Activated CD4-positive, alpha-beta memory T cell treated with anti-CD3 and anti-CD28 coated beads for 36 hours (primary cell): ENCODE results near the gene TRIM32. TPM values are rescaled to one million over a fixed set of nuclear protein-coding genes. Genes with fewer than 3 reads are reported as not detected.

Experiments
- CTCF ChIA-PET: fragments of 350-600 bp; sonication (Branson Sonifier 250); formaldehyde crosslinking; loops from one replicate; lab custom pipeline; 2021; ENCODE audit warnings: antibody characterized with exemption, inconsistent platforms; lab: Charles Lee
- POLR2A ChIA-PET: fragments of 350-600 bp; sonication (Branson Sonifier 250); formaldehyde crosslinking; loops from one replicate; lab custom pipeline; 2021; ENCODE audit warnings: antibody characterized with exemption; lab: Charles Lee
- DNase-seq: peaks from one replicate; pipeline ENCODE4 v3.0.0-alpha.2; 2020
- H3K27ac Mint-ChIP-seq: one replicate; pipeline ENCODE4 v1.8.0; 2021; ENCODE audit warnings: mixed read lengths
- H3K27me3 Mint-ChIP-seq: one replicate; pipeline ENCODE4 v1.8.0; 2021; ENCODE audit warnings: mixed read lengths
- H3K36me3 Mint-ChIP-seq: one replicate; pipeline ENCODE4 v1.8.0; 2021; ENCODE audit warnings: mixed read lengths
- H3K4me1 Mint-ChIP-seq: one replicate; pipeline ENCODE4 v1.8.0; 2021; ENCODE audit warnings: low read depth, mixed read lengths
- H3K4me3 Mint-ChIP-seq: one replicate; pipeline ENCODE4 v1.8.0; 2021; ENCODE audit warnings: mild to moderate bottlenecking, mixed read lengths
- H3K9me3 Mint-ChIP-seq: one replicate; pipeline ENCODE4 v1.8.0; 2021; ENCODE audit warnings: mixed read lengths
- intact Hi-C: fragments of 100-400 bp; cut with micrococcal nuclease; formaldehyde crosslinking; loops from one replicate; pipeline ENCODE4 v1.15.1; 2023
- total RNA-seq, 2 experiments: library from RNA; stranded (reverse); gene quantifications; one replicate each; pipeline ENCODE4 v1.2.3, GENCODE V29; 2021

TRIM32 gene, protein sequence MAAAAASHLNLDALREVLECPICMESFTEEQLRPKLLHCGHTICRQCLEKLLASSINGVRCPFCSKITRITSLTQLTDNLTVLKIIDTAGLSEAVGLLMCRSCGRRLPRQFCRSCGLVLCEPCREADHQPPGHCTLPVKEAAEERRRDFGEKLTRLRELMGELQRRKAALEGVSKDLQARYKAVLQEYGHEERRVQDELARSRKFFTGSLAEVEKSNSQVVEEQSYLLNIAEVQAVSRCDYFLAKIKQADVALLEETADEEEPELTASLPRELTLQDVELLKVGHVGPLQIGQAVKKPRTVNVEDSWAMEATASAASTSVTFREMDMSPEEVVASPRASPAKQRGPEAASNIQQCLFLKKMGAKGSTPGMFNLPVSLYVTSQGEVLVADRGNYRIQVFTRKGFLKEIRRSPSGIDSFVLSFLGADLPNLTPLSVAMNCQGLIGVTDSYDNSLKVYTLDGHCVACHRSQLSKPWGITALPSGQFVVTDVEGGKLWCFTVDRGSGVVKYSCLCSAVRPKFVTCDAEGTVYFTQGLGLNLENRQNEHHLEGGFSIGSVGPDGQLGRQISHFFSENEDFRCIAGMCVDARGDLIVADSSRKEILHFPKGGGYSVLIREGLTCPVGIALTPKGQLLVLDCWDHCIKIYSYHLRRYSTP
- 10 to 100 TPM; 13.3 to 14.3 TPM for total RNA-seq

DNA sequence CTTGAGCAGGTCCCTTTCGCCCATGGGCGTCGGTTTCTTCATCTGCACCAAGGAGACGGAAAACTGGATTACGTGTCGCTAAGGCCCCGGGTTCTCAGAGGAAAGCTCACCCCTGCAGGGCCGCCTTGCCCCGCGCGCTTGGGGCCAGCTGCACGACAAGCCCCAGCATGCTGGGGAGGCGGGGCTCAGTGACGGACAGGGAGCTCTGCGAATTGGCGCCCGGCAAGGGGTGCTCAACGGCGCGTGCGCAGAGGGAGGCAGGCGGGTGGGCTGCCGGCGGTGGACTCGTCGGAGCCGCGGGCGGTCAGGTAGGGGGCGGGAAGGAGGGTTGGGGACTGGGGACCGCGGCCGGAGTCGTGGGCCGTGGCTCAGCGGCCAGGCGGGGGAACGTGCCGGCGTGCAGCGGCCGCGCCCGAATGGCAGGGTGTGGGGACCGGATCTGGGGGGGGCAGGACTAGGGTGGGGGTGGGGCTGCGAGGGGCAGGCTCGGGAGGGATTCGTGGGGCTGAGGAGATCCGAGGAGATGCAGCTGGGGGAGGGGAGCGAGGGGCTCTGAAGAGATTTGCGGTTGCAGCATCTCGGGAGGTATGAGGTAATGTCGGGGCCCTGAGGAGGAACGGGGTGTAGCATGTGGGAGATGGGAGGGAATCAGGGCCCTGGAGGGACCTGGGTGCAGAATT lies at the start of gene TRIM32:
Gene TRIM32, plus strand, starts transcription at position 232 of the 680 bp plus-strand sequence. CDS start 10,438 bp downstream, outside the sequence.
- CTCF ChIA-PET = no interaction called here
- Mint-ChIP-seq H3K4me1 (peaks cover 55% of the 10 kb centered on the region), H3K9me3 (peaks cover 15% of the 10 kb centered on the region), H3K27ac (peak within 1 kb of the TSS; percentile 77), H3K36me3 (peaks cover 5% of the 10 kb centered on the region), H3K4me3 (peak within 1 kb of the TSS; percentile 83), H3K27me3 (no peaks in the 10 kb centered on the region)
- peak; percentile 94 for DNase-seq
- POLR2A ChIA-PET = interaction anchor here (1.2 to 1.7 kb wide), 2 partner anchors 10 to 14 kb away, joined by 3 to 4 read pairs; no protein-coding TSS in a partner anchor
- intact Hi-C loops = loop anchor here (1.0 kb wide), 1 partner anchor 14 kb away; no protein-coding TSS in a partner anchor

DNA sequence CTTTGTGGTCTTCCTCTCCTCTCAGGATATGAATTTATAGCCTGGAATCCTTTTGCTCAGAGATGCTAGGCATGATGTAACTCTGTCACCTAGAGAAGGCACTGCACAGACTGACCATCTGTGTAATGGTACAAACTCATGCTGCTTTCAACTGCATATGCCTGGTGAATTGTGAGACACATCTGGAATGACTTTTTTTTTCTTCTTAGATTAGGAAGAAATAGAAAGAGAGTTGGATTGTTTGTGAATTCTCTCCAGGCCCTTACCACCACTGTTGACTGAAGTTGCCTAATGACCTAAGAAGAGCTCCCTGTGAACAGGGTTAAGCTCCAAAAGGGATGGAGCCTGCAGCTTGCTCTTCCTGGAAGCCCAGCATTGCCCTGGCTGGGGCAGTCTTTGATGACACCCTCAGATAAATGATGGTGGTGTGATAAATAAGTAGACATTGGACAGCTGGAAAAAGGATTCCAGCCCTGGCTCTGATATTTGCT lies 47.8 kb upstream of the TRIM32 start:
- no peak for DNase-seq
- H3K4me1 Mint-ChIP-seq = no peaks in the 10 kb centered on the region
- H3K36me3 Mint-ChIP-seq = no peaks in the 10 kb centered on the region
- no peaks in the 10 kb centered on the region for H3K9me3 Mint-ChIP-seq
- no peaks in the 10 kb centered on the region for H3K27me3 Mint-ChIP-seq
- POLR2A ChIA-PET = no interaction called here
- intact Hi-C loops = no loop called here
- no peak overlapping the region for H3K27ac Mint-ChIP-seq
- no peak overlapping the region for H3K4me3 Mint-ChIP-seq
- CTCF ChIA-PET = interaction anchor here (0.6 kb wide), 1 partner anchor 12 kb away, joined by 3 read pairs; no protein-coding TSS in a partner anchor

DNA sequence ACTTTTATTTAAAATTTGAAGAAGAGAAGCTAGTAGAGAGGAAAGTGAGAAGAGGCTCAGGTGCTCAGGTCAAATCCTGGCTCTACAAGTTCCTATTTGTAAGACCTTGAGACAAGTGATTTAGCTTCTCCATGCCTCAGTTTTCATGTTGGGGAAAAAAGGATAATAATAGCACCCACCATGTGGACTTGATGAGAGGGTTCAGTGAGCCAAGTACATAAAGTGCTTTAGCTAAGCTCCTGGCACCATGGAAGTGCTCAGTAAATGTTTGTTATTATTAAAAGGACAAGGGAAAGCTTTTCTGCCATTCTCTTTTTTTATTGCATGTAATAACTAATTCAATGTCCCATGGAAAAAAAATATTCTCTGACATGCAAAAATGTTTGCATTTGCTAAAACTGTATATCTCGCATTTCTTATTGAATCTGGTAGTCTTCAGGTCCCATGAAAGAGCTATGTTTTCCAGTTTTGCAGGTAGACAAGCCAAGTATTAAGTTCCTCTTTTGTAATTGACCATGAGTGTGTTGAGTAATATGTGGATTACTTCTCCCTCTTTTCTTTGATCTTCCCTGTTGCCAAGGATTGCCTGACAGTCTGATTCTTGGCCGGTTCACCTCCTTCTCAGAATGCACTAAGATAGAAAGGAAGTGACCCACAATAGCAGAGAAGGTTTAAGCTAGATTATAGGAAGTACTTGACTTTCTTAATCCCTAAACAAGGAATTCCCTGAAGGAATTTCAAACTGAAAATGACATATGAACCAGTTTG lies 45.6 kb upstream of the TRIM32 start:
- H3K9me3 Mint-ChIP-seq = no peaks in the 10 kb centered on the region
- CTCF ChIA-PET = no interaction called here

DNA sequence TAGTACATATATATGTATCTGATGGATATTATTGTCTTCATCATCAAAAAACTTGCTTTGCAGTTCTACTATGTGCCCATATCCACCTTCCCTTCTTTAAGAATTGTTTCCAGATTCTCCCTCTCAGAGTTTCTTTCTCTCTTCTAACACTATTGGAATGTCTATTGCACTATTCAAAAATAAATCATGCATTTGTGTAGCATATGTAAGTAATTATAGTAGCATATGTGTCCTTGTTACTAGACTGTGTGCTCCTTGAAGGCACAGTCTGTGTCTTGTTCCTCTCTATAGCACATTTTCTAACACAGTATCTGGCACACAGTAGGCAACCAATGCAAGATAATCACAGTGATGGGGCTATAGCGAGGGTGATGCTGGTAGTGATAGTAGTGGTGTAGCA lies 43.4 kb upstream of the TRIM32 start:
- POLR2A ChIA-PET = no interaction called here

More for the DNA sequence above, 45.6 kb upstream of the TRIM32 start:
- Mint-ChIP-seq H3K4me3 (no peak overlapping the region), H3K4me1 (no peaks in the 10 kb centered on the region), H3K36me3 (no peaks in the 10 kb centered on the region), H3K27me3 (no peaks in the 10 kb centered on the region), H3K27ac (no peak overlapping the region)
- DNase-seq = no peak
- POLR2A ChIA-PET = no interaction called here
- intact Hi-C loops = no loop called here

DNA sequence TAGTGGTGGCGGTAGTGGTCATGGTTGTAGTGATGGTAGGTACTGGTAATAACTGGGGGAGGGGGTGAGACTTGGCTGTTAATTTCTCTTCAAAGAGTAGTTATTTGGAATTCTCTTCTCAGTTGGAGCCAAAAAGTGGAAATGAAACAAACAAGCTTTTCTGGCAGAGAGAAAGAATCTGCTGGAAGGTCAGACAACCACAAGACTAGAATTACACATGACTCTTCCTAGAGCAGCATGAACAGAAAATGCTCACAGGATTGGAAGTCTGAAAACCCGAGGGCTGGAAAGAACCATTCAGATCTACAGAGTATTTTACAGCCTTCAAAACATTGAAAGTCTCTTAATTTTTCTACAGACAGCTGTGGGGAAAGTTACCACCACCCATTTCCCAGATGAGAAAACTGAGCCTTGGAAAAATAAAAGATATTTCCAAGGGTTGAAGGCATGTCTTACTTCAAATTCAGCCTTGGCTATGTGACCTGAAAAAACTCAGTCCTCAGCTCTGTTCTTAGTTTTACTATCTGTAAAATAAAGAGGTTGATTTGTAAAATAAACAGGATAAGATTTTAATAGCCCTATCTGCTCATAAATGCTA lies 42.9 kb upstream of the TRIM32 start:
- no peak for DNase-seq
- ChIA-PET POLR2A (no interaction called here), CTCF (no interaction called here)
- no peaks in the 10 kb centered on the region for H3K27me3 Mint-ChIP-seq
- H3K4me3 Mint-ChIP-seq = no peak overlapping the region
- H3K27ac Mint-ChIP-seq = no peak overlapping the region
- no peaks in the 10 kb centered on the region for H3K9me3 Mint-ChIP-seq
- peaks cover 3% of the 10 kb centered on the region for H3K36me3 Mint-ChIP-seq
- intact Hi-C loops = no loop called here
- H3K4me1 Mint-ChIP-seq = no peaks in the 10 kb centered on the region

More for the DNA sequence above, 43.4 kb upstream of the TRIM32 start:
- no peak for DNase-seq
- H3K4me1 Mint-ChIP-seq = no peaks in the 10 kb centered on the region
- no peak overlapping the region for H3K4me3 Mint-ChIP-seq
- intact Hi-C loops = no loop called here
- H3K27ac Mint-ChIP-seq = no peak overlapping the region
- peaks cover 3% of the 10 kb centered on the region for H3K36me3 Mint-ChIP-seq
- H3K27me3 Mint-ChIP-seq = no peaks in the 10 kb centered on the region
- H3K9me3 Mint-ChIP-seq = no peaks in the 10 kb centered on the region
- CTCF ChIA-PET = no interaction called here

DNA sequence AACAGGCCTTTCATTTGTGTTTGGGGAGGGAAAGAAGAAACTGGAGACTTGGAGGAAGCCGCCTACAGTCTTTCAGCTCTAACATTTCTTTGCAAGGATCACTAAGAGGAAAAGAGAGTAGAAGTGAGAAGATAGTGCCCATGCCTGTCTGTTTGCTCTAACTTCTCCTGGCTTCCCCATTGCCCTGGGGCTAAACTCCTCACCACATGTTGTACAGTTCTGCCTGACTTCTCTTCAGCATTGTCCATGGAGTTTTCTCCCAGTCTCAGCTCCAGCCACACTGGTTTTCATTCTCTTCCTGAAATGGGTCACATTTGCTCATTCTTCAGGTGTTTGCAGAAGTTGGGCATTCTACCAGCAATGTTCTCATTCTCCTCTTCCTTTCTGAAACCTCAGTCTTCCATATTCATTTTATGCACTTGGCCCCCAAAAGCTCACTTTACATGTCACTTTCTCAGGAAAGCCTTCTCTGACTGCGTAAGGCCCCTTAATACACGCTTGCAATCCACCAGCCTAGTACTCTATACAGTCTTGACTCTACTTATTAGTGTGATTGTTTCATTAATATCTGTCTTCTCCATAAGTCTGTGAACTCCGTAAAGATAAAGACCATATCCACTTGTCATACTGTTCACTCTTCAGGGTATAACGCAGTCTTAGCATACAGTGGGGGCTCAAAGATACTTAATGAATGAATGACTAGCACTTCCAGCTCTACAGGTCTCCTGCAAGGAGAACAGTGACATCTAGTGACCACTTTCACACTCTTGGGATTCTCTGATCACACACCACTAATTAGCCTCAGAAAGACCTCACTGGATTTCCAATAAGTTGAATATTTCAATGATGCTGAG lies 40.2 kb upstream of the TRIM32 start:
- Mint-ChIP-seq H3K27me3 (no peaks in the 10 kb centered on the region), H3K27ac (no peak overlapping the region), H3K36me3 (peaks cover 11% of the 10 kb centered on the region), H3K4me3 (no peak overlapping the region), H3K4me1 (no peaks in the 10 kb centered on the region), H3K9me3 (no peaks in the 10 kb centered on the region)
- intact Hi-C loops = loop anchor here (1.0 kb wide), 1 partner anchor 58 kb away; no protein-coding TSS in a partner anchor
- no peak for DNase-seq
- ChIA-PET CTCF (interaction anchor here (2.8 kb wide), 1 partner anchor 1053 kb away, joined by 7 read pairs; no protein-coding TSS in a partner anchor), POLR2A (no interaction called here)

DNA sequence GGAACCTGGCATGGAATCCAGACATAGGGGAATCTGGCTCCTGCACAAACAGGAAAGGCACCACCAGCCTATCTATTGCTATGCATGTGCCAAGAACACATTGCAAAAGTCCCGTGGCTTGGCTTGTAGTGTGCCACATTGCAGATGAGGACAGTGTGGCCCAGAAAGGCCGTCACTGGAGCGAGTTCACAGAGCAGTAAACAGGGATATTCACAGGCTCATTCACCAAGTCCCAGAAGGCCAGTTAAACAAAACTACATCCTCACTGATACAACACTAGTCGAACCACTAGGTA lies 39.6 kb upstream of the TRIM32 start:
- ChIA-PET CTCF (interaction anchor here (2.8 kb wide), 1 partner anchor 1054 kb away, joined by 7 read pairs; no protein-coding TSS in a partner anchor), POLR2A (no interaction called here)
- H3K4me1 Mint-ChIP-seq = no peaks in the 10 kb centered on the region
- H3K27ac Mint-ChIP-seq = no peak overlapping the region
- H3K9me3 Mint-ChIP-seq = no peaks in the 10 kb centered on the region
- H3K36me3 Mint-ChIP-seq = peaks cover 11% of the 10 kb centered on the region
- H3K4me3 Mint-ChIP-seq = no peak overlapping the region
- no peak for DNase-seq
- intact Hi-C loops = loop anchor here (1.0 kb wide), 1 partner anchor 58 kb away; no protein-coding TSS in a partner anchor
- H3K27me3 Mint-ChIP-seq = no peaks in the 10 kb centered on the region

DNA sequence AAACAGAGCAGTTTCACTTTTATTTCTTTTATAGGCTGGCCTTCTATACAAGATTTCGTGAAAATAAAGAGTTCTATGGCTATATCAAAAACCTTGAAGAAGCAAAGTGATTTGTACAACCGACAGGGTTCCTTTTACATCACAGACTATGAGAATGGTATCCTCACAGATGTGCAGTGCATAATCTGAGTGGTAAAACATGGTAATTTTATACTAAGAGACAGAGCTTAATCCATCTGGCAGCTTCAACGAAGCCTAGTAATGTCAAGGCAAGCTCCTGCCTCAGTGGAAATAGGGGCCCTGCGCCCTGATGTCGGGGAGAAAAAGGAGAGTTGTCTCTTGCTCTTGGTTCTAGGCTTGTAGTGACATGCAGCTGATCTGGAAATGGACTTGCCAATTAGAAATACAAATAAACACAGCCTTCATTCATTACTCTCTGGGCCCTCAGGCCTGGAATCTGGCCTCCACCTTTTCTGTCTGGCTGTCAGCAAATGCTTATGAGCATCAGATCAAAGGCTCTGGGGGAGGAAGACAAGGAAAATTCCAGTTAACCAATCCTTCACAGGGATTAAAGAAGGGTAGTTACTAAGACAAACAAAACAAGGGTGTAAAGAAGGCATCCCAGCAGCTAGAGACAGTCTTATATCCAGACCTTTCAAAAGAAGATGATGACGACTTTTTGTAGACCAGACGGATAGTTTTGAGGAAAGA lies 33.6 kb upstream of the TRIM32 start:
- Mint-ChIP-seq H3K36me3 (peaks cover 7% of the 10 kb centered on the region), H3K27ac (no peak overlapping the region), H3K9me3 (no peaks in the 10 kb centered on the region), H3K27me3 (no peaks in the 10 kb centered on the region), H3K4me1 (no peaks in the 10 kb centered on the region), H3K4me3 (no peak overlapping the region)
- CTCF ChIA-PET = no interaction called here
- POLR2A ChIA-PET = no interaction called here
- DNase-seq = no peak
- intact Hi-C loops = no loop called here

DNA sequence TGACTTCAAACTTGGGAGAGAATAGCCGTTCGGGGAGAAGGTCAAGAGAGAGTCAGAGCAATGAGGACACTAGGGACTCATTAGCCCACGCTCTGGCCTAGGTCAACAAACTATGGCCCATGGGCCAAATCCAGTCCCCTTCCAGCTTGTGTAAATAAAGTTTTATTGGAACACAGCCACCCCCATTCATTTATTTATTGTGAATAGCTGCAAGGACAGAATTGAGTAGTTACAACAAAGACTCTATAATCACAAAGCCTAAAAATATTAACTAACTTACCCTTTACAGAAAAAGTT lies 33.1 kb upstream of the TRIM32 start:
- Mint-ChIP-seq H3K4me1 (no peaks in the 10 kb centered on the region), H3K4me3 (no peak overlapping the region), H3K36me3 (peaks cover 7% of the 10 kb centered on the region), H3K9me3 (no peaks in the 10 kb centered on the region), H3K27me3 (no peaks in the 10 kb centered on the region), H3K27ac (no peak overlapping the region)
- POLR2A ChIA-PET = no interaction called here
- intact Hi-C loops = no loop called here
- CTCF ChIA-PET = no interaction called here
- DNase-seq = no peak

DNA sequence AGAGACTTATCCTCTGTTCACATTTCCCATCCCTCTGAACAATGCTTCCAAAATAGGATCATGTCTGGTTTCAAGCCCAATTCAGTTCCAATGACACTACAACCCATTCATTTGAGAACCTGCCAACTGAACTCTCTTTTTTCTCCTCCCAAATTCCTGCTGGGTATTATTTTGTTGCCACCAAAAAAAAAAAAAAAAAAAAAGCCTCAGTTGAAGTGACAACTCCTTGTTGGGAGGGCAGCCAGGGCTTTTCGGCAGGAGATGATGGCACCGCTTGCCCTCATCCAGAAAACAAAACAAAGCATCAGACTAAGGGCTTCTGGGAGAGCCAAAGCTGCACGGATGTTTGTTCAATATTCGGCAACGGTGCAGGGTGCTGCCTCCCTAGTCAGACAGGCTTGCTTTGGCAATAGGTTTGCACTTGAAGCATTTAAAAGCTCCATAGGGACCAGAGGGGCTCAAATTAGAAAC lies 30.6 kb upstream of the TRIM32 start:
- Mint-ChIP-seq H3K36me3 (no peaks in the 10 kb centered on the region), H3K4me1 (no peaks in the 10 kb centered on the region), H3K4me3 (no peak overlapping the region), H3K9me3 (no peaks in the 10 kb centered on the region), H3K27me3 (no peaks in the 10 kb centered on the region), H3K27ac (no peak overlapping the region)
- intact Hi-C loops = no loop called here
- CTCF ChIA-PET = no interaction called here
- POLR2A ChIA-PET = no interaction called here
- DNase-seq = no peak
